Tibial nerve (tissue), 4 donors: ENCODE data around the gene SUSD1. TPM values are rescaled to one million over a fixed set of nuclear protein-coding genes. Genes with fewer than 3 reads are reported as not detected.
A peak's percentile ranks its signal among the peaks of the same experiment; 100 is the strongest.

ENCODE experiments used
- DNase-seq, 2 donors: peaks; one replicate each; pipeline ENCODE4 v3.0.0-alpha.2; 2019; ENCODE audit warnings: low spot score in 2 of 2
- H3K27ac ChIP-seq, 4 donors: fragments of 200-600 bp; sonication (generic) in 3 of 4; one replicate each; pipeline ENCODE4 v1.5.1; 2017 to 2019; ENCODE audit warnings: mild to moderate bottlenecking in 1 of 4
- H3K27me3 ChIP-seq, 2 donors: fragments of 200-600 bp; sonication (generic) in 1 of 2; one replicate each; pipeline versions ENCODE4 v1.5.1 to v1.6.0; 2017 to 2019
- H3K36me3 ChIP-seq, 3 donors: fragments of 200-600 bp; sonication (generic); one replicate each; pipeline ENCODE4 v1.5.1; 2018 to 2019
- H3K4me1 ChIP-seq, 4 donors: fragments of 200-600 bp; sonication (generic) in 3 of 4; one replicate each; pipeline ENCODE4 v1.5.1; 2017 to 2019
- H3K4me3 ChIP-seq, 4 donors: fragments of 200-600 bp; sonication (generic) in 3 of 4; one replicate each; pipeline ENCODE4 v1.5.1; 2017 to 2019; ENCODE audit warnings: mild to moderate bottlenecking in 1 of 4, moderate library complexity in 1 of 4
- H3K9me3 ChIP-seq, 4 donors: fragments of 200-600 bp; sonication (generic) in 3 of 4; one replicate each; pipeline ENCODE4 v1.5.1; 2017 to 2019
- EP300 ChIP-seq, 2 donors: sonication (generic); formaldehyde crosslinking; IDR thresholded peaks; one replicate each; pipeline ENCODE4 v1.6.1; 2017; ENCODE audit warnings: antibody characterized with exemption in 2 of 2, mild to moderate bottlenecking in 1 of 2
- POLR2A ChIP-seq, 2 donors: fragments of 450-650 bp; IDR thresholded peaks; one replicate each; pipeline ENCODE4 v1.6.1; 2017; ENCODE audit warnings: antibody characterized with exemption in 2 of 2, mild to moderate bottlenecking in 2 of 2, moderate library complexity in 2 of 2
- WGBS, 2 donors: methylation state at CpG; one replicate each; pipeline ENCODE4 v1.1.5; 2018; 5-methylcytosine and 5-hydroxymethylcytosine counted together
- total RNA-seq, 4 donors: library from RNA; depleted of rRNA; stranded (reverse); fragments of >200 nt; gene quantifications; one replicate each; pipeline ENCODE4 v1.1.0, GENCODE V29; 2016
- TF ChIP-seq, protein P1 (sequence below), 5 experiments: fragments of 200-600 bp in 3 of 5; fragments of 450-650 bp in 2 of 5; sonication (generic) in 3 of 5; IDR thresholded peaks; one replicate each; pipeline ENCODE4 v1.5.1; 2016 to 2019; ENCODE audit warnings: antibody characterized with exemption in 5 of 5, mild to moderate bottlenecking in 3 of 5, moderate library complexity in 2 of 5

SUSD1 gene
- total RNA-seq, 4 donors from 2014 or later = 6.9 to 19.8 (median 11.5) TPM

- Histone ChIP-seq H3K27me3 (no peaks in the 10 kb centered on the region), H3K9me3 (no peaks in the 10 kb centered on the region), H3K27ac (no peak overlapping the region), H3K4me1 (peaks cover 0 to 14% (median 3%) of the 10 kb centered on the region in 4 donors), H3K36me3 (no peaks in the 10 kb centered on the region), H3K4me3 (no peak overlapping the region)
- DNase-seq = no peak
- no peak for TF ChIP-seq EP300 (IDR thresholded peaks at IDR 0.05)
- TF ChIP-seq POLR2A (IDR thresholded peaks at IDR 0.05) = no peak
- TF ChIP-seq, protein P1, sequence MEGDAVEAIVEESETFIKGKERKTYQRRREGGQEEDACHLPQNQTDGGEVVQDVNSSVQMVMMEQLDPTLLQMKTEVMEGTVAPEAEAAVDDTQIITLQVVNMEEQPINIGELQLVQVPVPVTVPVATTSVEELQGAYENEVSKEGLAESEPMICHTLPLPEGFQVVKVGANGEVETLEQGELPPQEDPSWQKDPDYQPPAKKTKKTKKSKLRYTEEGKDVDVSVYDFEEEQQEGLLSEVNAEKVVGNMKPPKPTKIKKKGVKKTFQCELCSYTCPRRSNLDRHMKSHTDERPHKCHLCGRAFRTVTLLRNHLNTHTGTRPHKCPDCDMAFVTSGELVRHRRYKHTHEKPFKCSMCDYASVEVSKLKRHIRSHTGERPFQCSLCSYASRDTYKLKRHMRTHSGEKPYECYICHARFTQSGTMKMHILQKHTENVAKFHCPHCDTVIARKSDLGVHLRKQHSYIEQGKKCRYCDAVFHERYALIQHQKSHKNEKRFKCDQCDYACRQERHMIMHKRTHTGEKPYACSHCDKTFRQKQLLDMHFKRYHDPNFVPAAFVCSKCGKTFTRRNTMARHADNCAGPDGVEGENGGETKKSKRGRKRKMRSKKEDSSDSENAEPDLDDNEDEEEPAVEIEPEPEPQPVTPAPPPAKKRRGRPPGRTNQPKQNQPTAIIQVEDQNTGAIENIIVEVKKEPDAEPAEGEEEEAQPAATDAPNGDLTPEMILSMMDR (IDR thresholded peaks at IDR 0.05) = no peak
- WGBS, 2 donors = 91 to 93% methylated on average over 5 of the region's 5 CpGs
Observed at GRCh38 chr9:112017878-112018277, 157.2 kb downstream of the SUSD1 start.

DNA sequence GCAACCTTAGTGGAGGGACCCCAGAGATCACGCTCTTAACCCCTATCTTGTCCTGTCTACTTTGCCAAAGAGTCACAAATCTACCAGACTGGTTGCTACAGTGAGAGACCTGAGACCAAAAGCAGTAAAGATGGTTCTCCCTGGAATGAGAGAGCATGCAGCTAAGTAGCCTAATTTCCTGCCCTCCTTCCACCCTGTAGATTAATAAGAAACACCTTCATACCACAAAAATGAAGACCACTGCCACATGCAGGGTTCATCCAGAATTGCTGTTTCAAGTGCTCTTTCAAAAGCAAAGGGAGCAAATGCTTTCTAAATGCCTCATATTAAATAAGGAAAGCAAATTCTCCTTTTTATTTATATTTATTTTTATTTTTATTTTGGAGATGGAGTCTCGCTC is 159.4 kb downstream of the SUSD1 start:
- no peak overlapping the region for H3K4me3 ChIP-seq
- H3K27ac ChIP-seq = no peak overlapping the region
- DNase-seq = no peak
- H3K27me3 ChIP-seq = no peaks in the 10 kb centered on the region
- no peaks in the 10 kb centered on the region for H3K36me3 ChIP-seq
- H3K9me3 ChIP-seq = no peaks in the 10 kb centered on the region
- H3K4me1 ChIP-seq = peaks cover 0 to 20% (median 12%) of the 10 kb centered on the region in 4 donors
- TF ChIP-seq, protein P1 (IDR thresholded peaks at IDR 0.05) = no peak
- TF ChIP-seq POLR2A (IDR thresholded peaks at IDR 0.05) = no peak
- TF ChIP-seq EP300 (IDR thresholded peaks at IDR 0.05) = no peak
- WGBS, 2 donors = 50 to 100% methylated on average over 2 of the region's 2 CpGs

DNA sequence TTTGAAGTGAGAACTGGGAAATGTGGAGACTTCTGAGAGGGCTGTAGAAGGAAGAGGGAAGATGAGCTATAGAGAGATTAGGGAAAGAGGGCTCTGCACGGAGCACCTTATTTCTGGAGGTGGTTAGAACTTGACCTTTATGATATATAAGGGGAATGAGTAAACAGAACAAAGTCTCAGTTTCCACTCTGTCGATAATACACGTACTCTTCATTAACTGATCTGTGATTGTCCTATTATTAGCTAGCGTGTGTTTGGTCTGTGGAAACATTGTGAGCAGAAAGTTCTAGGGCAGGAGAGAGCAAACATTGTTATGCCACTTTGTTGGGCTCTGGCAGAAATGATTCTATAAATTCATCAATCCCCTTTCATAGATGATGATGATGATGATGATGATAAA is 159.9 kb downstream of the SUSD1 start:
- H3K27ac ChIP-seq = no peak overlapping the region
- H3K4me3 ChIP-seq = no peak overlapping the region
- TF ChIP-seq EP300 (IDR thresholded peaks at IDR 0.05) (no peak), POLR2A (IDR thresholded peaks at IDR 0.05) (no peak)
- TF ChIP-seq, protein P1 (IDR thresholded peaks at IDR 0.05) = no peak
- no peaks in the 10 kb centered on the region for H3K36me3 ChIP-seq
- WGBS, 2 donors = 86 to 91% methylated on average over 4 of the region's 4 CpGs
- peaks cover 0 to 20% (median 12%) of the 10 kb centered on the region in 4 donors for H3K4me1 ChIP-seq
- no peaks in the 10 kb centered on the region for H3K27me3 ChIP-seq
- no peaks in the 10 kb centered on the region for H3K9me3 ChIP-seq
- no peak for DNase-seq

GRCh38 chr9:112013266-112013665 is 161.8 kb downstream of the SUSD1 start:
- TF ChIP-seq POLR2A (IDR thresholded peaks at IDR 0.05) = no peak
- TF ChIP-seq EP300 (IDR thresholded peaks at IDR 0.05) = no peak
- TF ChIP-seq, protein P1 (IDR thresholded peaks at IDR 0.05) = no peak
- Histone ChIP-seq H3K27ac (peak overlapping the region in 3 of 4 donors; percentile 29 to 77 (median 42)), H3K36me3 (no peaks in the 10 kb centered on the region), H3K27me3 (no peaks in the 10 kb centered on the region), H3K9me3 (no peaks in the 10 kb centered on the region), H3K4me3 (no peak overlapping the region), H3K4me1 (peaks cover 0 to 20% (median 12%) of the 10 kb centered on the region in 4 donors)
- DNase-seq = no peak
- 83 to 93% methylated on average over 3 of the region's 3 CpGs for WGBS, 2 donors

- peak in 1 of 2 donors; percentile 51 for DNase-seq
- 38% methylated on average over 4 of the region's 4 CpGs for WGBS, 2 donors
- H3K27ac ChIP-seq = peak overlapping the region in 3 of 4 donors; percentile 29 to 77 (median 42)
Observed at GRCh38 chr9:112012026-112012902, 162.8 kb downstream of the SUSD1 start.

More at GRCh38 chr9:112012026-112012902, 162.8 kb downstream of the SUSD1 start:
- TF ChIP-seq, protein P1 (IDR thresholded peaks at IDR 0.05) = no peak
- peak in 1 of 2 donors; percentile 22 for TF ChIP-seq EP300 (IDR thresholded peaks at IDR 0.05)
- Histone ChIP-seq H3K27me3 (no peaks in the 10 kb centered on the region), H3K4me3 (no peak overlapping the region), H3K36me3 (no peaks in the 10 kb centered on the region), H3K9me3 (no peaks in the 10 kb centered on the region), H3K4me1 (peaks cover 0 to 20% (median 12%) of the 10 kb centered on the region in 4 donors)
